ENCODE data around the gene HSPH1. TPM values are rescaled to one million over a fixed set of nuclear protein-coding genes. Genes with fewer than 3 reads are reported as not detected.

HSPH1 gene
- total RNA-seq, 1 experiment from 2014 or later: 145 TPM

DNA sequence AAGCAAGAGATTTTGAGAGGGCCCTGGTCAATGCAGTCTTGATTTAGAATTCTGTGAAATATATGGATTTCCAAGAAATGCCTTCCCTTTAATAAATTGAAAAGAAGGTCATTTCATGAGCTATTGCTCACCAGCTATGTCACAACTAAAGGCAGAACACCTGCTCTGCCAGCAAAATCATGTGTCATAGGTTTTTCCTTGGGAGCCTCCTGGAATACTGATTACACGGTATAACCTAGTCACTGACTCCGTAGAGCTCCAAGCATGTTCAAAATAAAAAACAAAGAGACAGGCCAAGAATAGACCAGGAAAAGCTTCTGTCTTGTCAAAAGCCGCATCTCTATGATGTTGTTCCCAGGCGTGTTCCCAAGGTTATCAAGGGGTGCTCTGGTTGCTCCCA is 45.5 kb downstream of the HSPH1 start:
- intact Hi-C loops (cut with micrococcal nuclease; ENCODE audit: unreplicated experiment) (no loop called here), in situ Hi-C loops (cut with HindIII; ENCODE audit: low pct_unique_long_range_greater_than_20kb, low sequenced_read_pairs) (no loop called here)
- CTCF ChIA-PET: no interaction called here
- ATAC-seq (no peak), DNase-seq (ENCODE audit: low read depth, low spot score) (no peak)
- no TSS peak for BruUV-seq (replicated peaks)
- Histone ChIP-seq H3K27ac (ENCODE audit: low read length) (no peak overlapping the region), H3K9me3 (ENCODE audit: control insufficient read depth, insufficient read depth, low read depth, low read length) (no peaks in the 10 kb centered on the region), H3K4me3 (ENCODE audit: low read depth in 2 of 2, low read length in 2 of 2) (no peak overlapping the region), H3K4me1 (ENCODE audit: control insufficient read depth, insufficient read depth, low read length) (no peaks in the 10 kb centered on the region), H3K27me3 (ENCODE audit: control insufficient read depth, insufficient read depth, low read length) (peaks cover 5% of the 10 kb centered on the region), H3K36me3 (ENCODE audit: control insufficient read depth, insufficient read depth, low read length) (no peaks in the 10 kb centered on the region)
- TF ChIP-seq POLR2AphosphoS5 (IDR thresholded peaks at IDR 0.05; ENCODE audit: low read depth, low read length) (no peak), SIN3A (IDR thresholded peaks at IDR 0.05; ENCODE audit: borderline replicate concordance, insufficient read depth, low read depth, low read length) (no peak), TCF7L2 (IDR thresholded peaks at IDR 0.05; ENCODE audit: low read depth, low read length) (no peak), CTCF (IDR thresholded peaks at IDR 0.05) (no peak)
- TF ChIP-seq, protein P1, sequence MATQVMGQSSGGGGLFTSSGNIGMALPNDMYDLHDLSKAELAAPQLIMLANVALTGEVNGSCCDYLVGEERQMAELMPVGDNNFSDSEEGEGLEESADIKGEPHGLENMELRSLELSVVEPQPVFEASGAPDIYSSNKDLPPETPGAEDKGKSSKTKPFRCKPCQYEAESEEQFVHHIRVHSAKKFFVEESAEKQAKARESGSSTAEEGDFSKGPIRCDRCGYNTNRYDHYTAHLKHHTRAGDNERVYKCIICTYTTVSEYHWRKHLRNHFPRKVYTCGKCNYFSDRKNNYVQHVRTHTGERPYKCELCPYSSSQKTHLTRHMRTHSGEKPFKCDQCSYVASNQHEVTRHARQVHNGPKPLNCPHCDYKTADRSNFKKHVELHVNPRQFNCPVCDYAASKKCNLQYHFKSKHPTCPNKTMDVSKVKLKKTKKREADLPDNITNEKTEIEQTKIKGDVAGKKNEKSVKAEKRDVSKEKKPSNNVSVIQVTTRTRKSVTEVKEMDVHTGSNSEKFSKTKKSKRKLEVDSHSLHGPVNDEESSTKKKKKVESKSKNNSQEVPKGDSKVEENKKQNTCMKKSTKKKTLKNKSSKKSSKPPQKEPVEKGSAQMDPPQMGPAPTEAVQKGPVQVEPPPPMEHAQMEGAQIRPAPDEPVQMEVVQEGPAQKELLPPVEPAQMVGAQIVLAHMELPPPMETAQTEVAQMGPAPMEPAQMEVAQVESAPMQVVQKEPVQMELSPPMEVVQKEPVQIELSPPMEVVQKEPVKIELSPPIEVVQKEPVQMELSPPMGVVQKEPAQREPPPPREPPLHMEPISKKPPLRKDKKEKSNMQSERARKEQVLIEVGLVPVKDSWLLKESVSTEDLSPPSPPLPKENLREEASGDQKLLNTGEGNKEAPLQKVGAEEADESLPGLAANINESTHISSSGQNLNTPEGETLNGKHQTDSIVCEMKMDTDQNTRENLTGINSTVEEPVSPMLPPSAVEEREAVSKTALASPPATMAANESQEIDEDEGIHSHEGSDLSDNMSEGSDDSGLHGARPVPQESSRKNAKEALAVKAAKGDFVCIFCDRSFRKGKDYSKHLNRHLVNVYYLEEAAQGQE (IDR thresholded peaks at IDR 0.05; ENCODE audit: insufficient read depth in 1 of 2, low read depth in 2 of 2, low read length in 1 of 2): no peak
- POLR2A ChIA-PET: interaction anchor here (0.6 kb wide), 1 partner anchor 694 kb away, joined by 3 read pairs; no protein-coding TSS in a partner anchor

GRCh38 chr13:31115616-31116015 is 46.1 kb downstream of the HSPH1 start:
- POLR2A ChIA-PET: no interaction called here
- no peak for ATAC-seq
- DNase-seq (ENCODE audit: low read depth, low spot score): no peak
- Histone ChIP-seq H3K36me3 (ENCODE audit: control insufficient read depth, insufficient read depth, low read length) (no peaks in the 10 kb centered on the region), H3K27ac (ENCODE audit: low read length) (no peak overlapping the region), H3K9me3 (ENCODE audit: control insufficient read depth, insufficient read depth, low read depth, low read length) (no peaks in the 10 kb centered on the region), H3K4me1 (ENCODE audit: control insufficient read depth, insufficient read depth, low read length) (no peaks in the 10 kb centered on the region), H3K27me3 (ENCODE audit: control insufficient read depth, insufficient read depth, low read length) (peaks cover 5% of the 10 kb centered on the region), H3K4me3 (ENCODE audit: low read depth in 2 of 2, low read length in 2 of 2) (no peak overlapping the region)
- TF ChIP-seq TCF7L2 (IDR thresholded peaks at IDR 0.05; ENCODE audit: low read depth, low read length) (no peak), SIN3A (IDR thresholded peaks at IDR 0.05; ENCODE audit: borderline replicate concordance, insufficient read depth, low read depth, low read length) (no peak), CTCF (IDR thresholded peaks at IDR 0.05) (no peak), POLR2AphosphoS5 (IDR thresholded peaks at IDR 0.05; ENCODE audit: low read depth, low read length) (no peak)
- TF ChIP-seq, protein P1 (IDR thresholded peaks at IDR 0.05; ENCODE audit: insufficient read depth in 1 of 2, low read depth in 2 of 2, low read length in 1 of 2): no peak
- no TSS peak for BruUV-seq (replicated peaks)
- intact Hi-C loops (cut with micrococcal nuclease; ENCODE audit: unreplicated experiment) (no loop called here), in situ Hi-C loops (cut with HindIII; ENCODE audit: low pct_unique_long_range_greater_than_20kb, low sequenced_read_pairs) (no loop called here)
- CTCF ChIA-PET: no interaction called here

Measured in Panc1 (cell line).